Neural cell (in vitro differentiated cells): ENCODE measurements around the gene FSIP1. TPM values are rescaled to one million over a fixed set of nuclear protein-coding genes. Genes with fewer than 3 reads are reported as not detected.

Source experiments
- H2AFZ ChIP-seq: fragments of 200-600, 300-800 bp; sonication (generic), shearing (Covaris generic); 2 replicates; pipeline ENCODE4 v1.6.0; 2014; ENCODE audit warnings: low read depth, mild to moderate bottlenecking, antibody characterized with exemption, low read length, moderate library complexity
- H3F3A ChIP-seq: fragments of 200-600 bp; shearing (Covaris generic); 2 replicates; pipeline ENCODE4 v1.6.1; 2016; ENCODE audit warnings: mild to moderate bottlenecking, moderate library complexity, mixed read lengths, antibody characterized with exemption, low read length; ENCODE audit not compliant: insufficient read depth, poor library complexity, severe bottlenecking
- H3K27ac ChIP-seq: fragments of 200-600, 300-800 bp; sonication (generic), shearing (Covaris generic); 2 replicates; pipeline ENCODE4 v1.5.1; 2014; ENCODE audit warnings: mild to moderate bottlenecking, low read length, moderate library complexity
- H3K27me3 ChIP-seq: fragments of 300-800, 200-600 bp; sonication (generic), shearing (Covaris generic); 2 replicates; pipeline ENCODE4 v1.6.0; 2014; ENCODE audit warnings: mild to moderate bottlenecking, low read depth, low read length, moderate library complexity; ENCODE audit not compliant: insufficient read depth
- H3K36me3 ChIP-seq: fragments of 300-800, 200-600 bp; sonication (generic), shearing (Covaris generic); 2 replicates; pipeline ENCODE4 v1.5.1; 2014; ENCODE audit warnings: mild to moderate bottlenecking, antibody characterized with exemption, low read length, moderate library complexity; ENCODE audit not compliant: insufficient read depth
- H3K4me2 ChIP-seq: fragments of 300-800, 200-600 bp; sonication (generic), shearing (Covaris generic); 2 replicates; pipeline ENCODE4 v1.6.0; 2014; ENCODE audit warnings: mild to moderate bottlenecking, low read length
- H3K4me3 ChIP-seq: fragments of 300-800, 200-600 bp; sonication (generic), shearing (Covaris generic); 2 replicates; pipeline ENCODE4 v1.5.1; 2014; ENCODE audit warnings: mild to moderate bottlenecking, low read length, moderate library complexity
- H3K79me2 ChIP-seq: fragments of 200-600 bp; shearing (Covaris generic); replicated peaks from 2 replicates; pipeline ENCODE4 v1.6.0; 2014; ENCODE audit warnings: mild to moderate bottlenecking, low read length, moderate library complexity; ENCODE audit not compliant: insufficient read depth
- H3K9ac ChIP-seq: fragments of 300-800, 200-600 bp; sonication (generic), shearing (Covaris generic); 2 replicates; pipeline ENCODE4 v1.6.1; 2016; ENCODE audit warnings: mild to moderate bottlenecking, low read length, mixed read lengths
- H3K9me2 ChIP-seq: fragments of 200-600 bp; shearing (Covaris generic); 2 replicates; pipeline ENCODE4 v1.6.1; 2016; ENCODE audit warnings: mild to moderate bottlenecking, low read length, mixed read lengths; ENCODE audit not compliant: insufficient read depth
- H3K9me3 ChIP-seq: fragments of 200-600, 300-800 bp; sonication (generic), shearing (Covaris generic); 2 replicates; pipeline ENCODE4 v1.6.1; 2016; ENCODE audit warnings: mild to moderate bottlenecking, mixed run types, low read length, moderate library complexity, mixed read lengths
- H4K20me1 ChIP-seq: fragments of 200-600 bp; shearing (Covaris generic); 2 replicates; pipeline ENCODE4 v1.6.1; 2016; ENCODE audit warnings: mild to moderate bottlenecking, mixed run types; ENCODE audit not compliant: insufficient read depth
- CTCF ChIP-seq: fragments of 450-650 bp; IDR thresholded peaks from 2 replicates; pipeline ENCODE4 v1.5.1; 2014; ENCODE audit warnings: antibody characterized with exemption, mild to moderate bottlenecking, moderate library complexity; ENCODE audit not compliant: poor library complexity, severe bottlenecking
- EP300 ChIP-seq: fragments of 450-650 bp; conservative IDR thresholded peaks from 2 replicates; pipeline ENCODE4 v1.6.1; 2014; ENCODE audit warnings: antibody characterized with exemption, mild to moderate bottlenecking, moderate library complexity; ENCODE audit not compliant: poor library complexity, severe bottlenecking
- EZH2 ChIP-seq: fragments of 200-600, 300-800 bp; shearing (Covaris generic), sonication (generic); IDR thresholded peaks from 2 replicates; pipeline ENCODE4 v1.6.1; 2014; ENCODE audit warnings: antibody characterized with exemption, low read length, borderline replicate concordance, mild to moderate bottlenecking; ENCODE audit not compliant: insufficient read depth, poor library complexity, severe bottlenecking
- MXI1 ChIP-seq: fragments of 450-650 bp; conservative IDR thresholded peaks from 2 replicates; pipeline ENCODE4 v1.6.1; 2014; ENCODE audit warnings: antibody characterized with exemption, mild to moderate bottlenecking; ENCODE audit not compliant: poor library complexity, severe bottlenecking
- POLR2AphosphoS5 ChIP-seq: IDR thresholded peaks from 2 replicates; pipeline ENCODE4 v1.6.1; 2012
- RAD21 ChIP-seq: fragments of 450-650 bp; conservative IDR thresholded peaks from 2 replicates; pipeline ENCODE4 v1.6.1; 2014; ENCODE audit warnings: antibody characterized with exemption, mild to moderate bottlenecking, moderate library complexity
- SMC3 ChIP-seq: fragments of 450-650 bp; conservative IDR thresholded peaks from 2 replicates; pipeline ENCODE4 v1.6.1; 2014; ENCODE audit warnings: antibody characterized with exemption, mild to moderate bottlenecking, moderate library complexity; ENCODE audit not compliant: poor library complexity
- TAF1 ChIP-seq: IDR thresholded peaks from 2 replicates; pipeline ENCODE4 v1.6.1; 2012; ENCODE audit warnings: low read depth
- polyA plus RNA-seq: library from polyadenylated mRNA; depleted of rRNA; stranded (reverse); fragments of >200 nt; gene quantifications from 2 replicates; pipeline ENCODE4 v1.2.3, GENCODE V29; 2014
- TF ChIP-seq, protein P1 (sequence below): IDR thresholded peaks from 2 replicates; pipeline ENCODE4 v1.6.1; 2012; ENCODE audit warnings: borderline replicate concordance

The FSIP1 gene
- polyA plus RNA-seq, 1 donor from 2014 or later: 3.8 TPM

DNA sequence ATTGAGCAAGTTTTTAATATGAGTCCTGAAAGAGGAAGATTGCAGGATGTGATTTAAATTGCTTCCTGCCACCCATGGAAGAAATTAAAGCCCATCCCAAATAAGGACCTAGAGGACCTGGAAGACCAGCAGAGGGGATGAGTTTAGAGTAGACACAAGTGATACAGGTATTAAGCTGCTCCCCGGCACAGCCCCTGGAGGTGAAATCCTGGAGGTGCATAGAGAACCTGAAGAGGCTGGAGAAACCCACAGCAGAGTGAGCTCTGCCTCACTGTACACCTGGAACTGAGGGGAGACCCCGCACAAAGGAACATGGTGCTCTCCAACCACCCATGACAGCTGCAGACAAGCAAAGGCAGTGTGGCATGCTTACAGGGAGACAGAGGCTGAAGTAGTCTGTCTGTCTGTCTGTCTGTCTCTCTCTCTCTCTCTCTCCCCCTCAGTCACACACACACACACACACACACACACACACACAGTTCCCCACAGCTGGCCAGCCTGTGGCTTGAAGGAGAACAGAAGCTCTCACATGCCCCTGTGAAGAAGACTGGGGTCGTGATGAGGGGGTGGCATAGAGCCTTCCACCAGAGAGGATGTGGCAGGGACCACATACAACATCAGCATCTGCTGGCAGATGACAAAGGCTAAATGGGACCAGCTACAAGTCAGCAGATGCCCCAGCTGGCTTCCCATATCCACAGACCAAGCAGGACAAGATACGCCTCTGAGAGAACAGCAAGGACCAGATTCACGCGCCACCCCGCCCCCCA lies 38.1 kb downstream of the FSIP1 start:
- Histone ChIP-seq H3K9me3 (no peaks in the 10 kb centered on the region), H3K9me2 (no peaks in the 10 kb centered on the region), H4K20me1 (no peaks in the 10 kb centered on the region), H3K79me2 (no peaks in the 10 kb centered on the region), H3F3A (no peaks in the 10 kb centered on the region), H3K9ac (no peak overlapping the region), H3K4me2 (no peak overlapping the region), H3K27ac (no peak overlapping the region), H3K27me3 (no peaks in the 10 kb centered on the region), H3K36me3 (no peaks in the 10 kb centered on the region), H2AFZ (no peak overlapping the region), H3K4me3 (no peak overlapping the region)
- TF ChIP-seq, protein P1, sequence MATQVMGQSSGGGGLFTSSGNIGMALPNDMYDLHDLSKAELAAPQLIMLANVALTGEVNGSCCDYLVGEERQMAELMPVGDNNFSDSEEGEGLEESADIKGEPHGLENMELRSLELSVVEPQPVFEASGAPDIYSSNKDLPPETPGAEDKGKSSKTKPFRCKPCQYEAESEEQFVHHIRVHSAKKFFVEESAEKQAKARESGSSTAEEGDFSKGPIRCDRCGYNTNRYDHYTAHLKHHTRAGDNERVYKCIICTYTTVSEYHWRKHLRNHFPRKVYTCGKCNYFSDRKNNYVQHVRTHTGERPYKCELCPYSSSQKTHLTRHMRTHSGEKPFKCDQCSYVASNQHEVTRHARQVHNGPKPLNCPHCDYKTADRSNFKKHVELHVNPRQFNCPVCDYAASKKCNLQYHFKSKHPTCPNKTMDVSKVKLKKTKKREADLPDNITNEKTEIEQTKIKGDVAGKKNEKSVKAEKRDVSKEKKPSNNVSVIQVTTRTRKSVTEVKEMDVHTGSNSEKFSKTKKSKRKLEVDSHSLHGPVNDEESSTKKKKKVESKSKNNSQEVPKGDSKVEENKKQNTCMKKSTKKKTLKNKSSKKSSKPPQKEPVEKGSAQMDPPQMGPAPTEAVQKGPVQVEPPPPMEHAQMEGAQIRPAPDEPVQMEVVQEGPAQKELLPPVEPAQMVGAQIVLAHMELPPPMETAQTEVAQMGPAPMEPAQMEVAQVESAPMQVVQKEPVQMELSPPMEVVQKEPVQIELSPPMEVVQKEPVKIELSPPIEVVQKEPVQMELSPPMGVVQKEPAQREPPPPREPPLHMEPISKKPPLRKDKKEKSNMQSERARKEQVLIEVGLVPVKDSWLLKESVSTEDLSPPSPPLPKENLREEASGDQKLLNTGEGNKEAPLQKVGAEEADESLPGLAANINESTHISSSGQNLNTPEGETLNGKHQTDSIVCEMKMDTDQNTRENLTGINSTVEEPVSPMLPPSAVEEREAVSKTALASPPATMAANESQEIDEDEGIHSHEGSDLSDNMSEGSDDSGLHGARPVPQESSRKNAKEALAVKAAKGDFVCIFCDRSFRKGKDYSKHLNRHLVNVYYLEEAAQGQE: no peak
- no peak for TF ChIP-seq TAF1
- TF ChIP-seq EP300: no peak
- TF ChIP-seq EZH2: no peak
- no peak for TF ChIP-seq SMC3
- no peak for TF ChIP-seq RAD21
- TF ChIP-seq POLR2AphosphoS5: no peak
- no peak for TF ChIP-seq CTCF
- no peak for TF ChIP-seq MXI1

- Histone ChIP-seq H3F3A (no peaks in the 10 kb centered on the region), H3K9me2 (no peaks in the 10 kb centered on the region), H3K79me2 (no peaks in the 10 kb centered on the region), H3K27me3 (no peaks in the 10 kb centered on the region), H3K9ac (no peak overlapping the region), H3K4me3 (no peak overlapping the region), H2AFZ (no peak overlapping the region), H3K27ac (no peak overlapping the region), H3K4me2 (no peak overlapping the region), H3K36me3 (no peaks in the 10 kb centered on the region), H4K20me1 (no peaks in the 10 kb centered on the region), H3K9me3 (no peaks in the 10 kb centered on the region)
- TF ChIP-seq, protein P1: no peak
- TF ChIP-seq TAF1 (no peak), RAD21 (no peak), POLR2AphosphoS5 (no peak), CTCF (no peak), EP300 (no peak)
Measured at GRCh38 chr15:39743611-39744010, 39.0 kb downstream of the FSIP1 start.
